ENCODE results near the gene GPR137C.
A peak's percentile ranks its signal among the peaks of the same experiment; 100 is the strongest.

The GPR137C gene

DNA sequence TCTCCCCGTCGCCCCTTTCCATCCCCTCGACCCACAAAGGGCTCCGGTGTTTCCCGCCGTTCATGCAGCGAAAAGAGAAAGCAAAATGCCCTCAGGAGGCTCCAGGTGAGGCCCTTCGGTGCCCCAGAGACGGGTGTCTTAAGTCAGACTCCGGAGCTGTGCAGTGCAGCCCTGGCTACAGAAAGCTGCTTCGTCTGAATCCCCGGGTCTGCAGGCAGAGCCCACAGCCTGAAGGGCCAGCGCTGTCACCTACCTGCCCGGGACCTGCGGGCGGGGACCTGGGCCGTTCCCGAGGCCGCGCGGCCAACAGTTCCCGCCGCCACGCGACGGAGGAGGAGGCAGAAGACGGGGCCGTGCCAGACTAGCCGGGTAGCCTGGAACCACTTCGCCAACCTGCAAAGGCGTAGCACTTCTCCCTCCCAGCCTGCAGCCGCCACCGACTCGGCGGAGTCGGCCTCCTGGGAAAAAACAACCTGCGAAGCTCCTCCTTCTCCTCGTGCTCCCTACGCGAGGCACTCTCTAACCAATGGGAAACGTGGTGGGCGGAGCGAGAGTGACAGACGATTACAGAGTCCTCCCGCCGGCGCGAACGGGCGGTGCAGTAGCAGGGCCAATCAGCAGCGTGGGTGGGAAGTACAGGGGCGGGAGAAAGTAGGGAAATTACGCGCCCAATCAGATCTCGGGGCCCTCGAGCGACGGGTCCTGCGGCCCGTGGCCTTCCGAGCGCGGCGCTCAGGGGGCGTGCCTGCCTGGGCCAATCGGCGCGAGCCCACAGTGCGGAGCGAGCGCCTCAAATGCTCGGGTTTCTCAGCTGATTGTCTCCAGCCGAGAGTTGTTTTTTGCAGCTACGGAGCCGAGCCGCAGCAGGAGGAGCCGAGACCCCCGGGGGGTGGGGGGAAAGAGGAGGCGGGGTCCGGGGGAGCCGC lies at the start of gene GPR137C, which contains the start of gene TXNDC16:
GPR137C (plus strand) TSS at position 774 of the 926 bp plus-strand sequence. CDS start 312 bp downstream, outside the sequence.
TXNDC16 (minus strand) TSS at position 443 of the 926 bp plus-strand sequence. CDS start 8,948 bp downstream, outside the sequence.
- peak; percentile 98 to 99 for DNase-seq (ENCODE audit: extremely low read depth in 1 of 2, low read depth in 1 of 2)

GRCh38 chr14:52513249-52513648 lies 39.4 kb upstream of the GPR137C start:
- no peak for DNase-seq (ENCODE audit: extremely low read depth in 1 of 2, low read depth in 1 of 2)

DNA sequence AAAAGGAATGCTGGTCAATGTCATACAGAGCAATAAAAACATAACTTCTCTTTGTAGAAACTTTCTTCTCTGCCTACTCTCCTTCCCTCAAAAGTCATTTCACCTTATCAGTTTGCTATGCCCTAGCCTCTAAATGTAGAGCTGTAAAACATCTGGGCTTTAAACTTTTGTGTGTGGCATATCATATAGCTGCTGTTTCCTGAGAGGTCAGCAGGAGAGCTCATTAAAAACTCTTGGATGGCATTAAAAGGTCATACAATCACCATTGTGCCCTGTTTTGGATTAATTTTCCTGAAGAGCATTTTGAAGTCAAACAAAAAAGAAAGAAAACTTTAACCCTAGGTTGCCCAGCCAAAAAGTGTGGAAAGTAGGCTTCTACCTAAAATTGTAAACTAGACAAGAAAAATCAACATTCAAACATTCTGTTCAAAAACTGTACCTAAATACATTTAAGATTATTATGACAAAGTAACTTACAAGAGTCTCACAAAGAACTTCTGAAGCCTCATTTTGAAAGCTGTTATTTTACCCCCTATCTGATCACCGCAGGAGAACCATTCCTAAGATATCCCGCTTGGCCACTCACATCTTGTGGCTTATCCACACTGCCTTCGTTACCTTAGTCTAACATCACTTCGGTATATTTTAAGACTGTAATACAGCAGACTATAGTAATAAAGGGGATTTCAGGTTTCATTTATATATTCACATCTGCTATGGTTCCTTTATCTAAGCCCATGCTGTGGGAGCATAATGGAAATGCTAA lies 38.4 kb upstream of the GPR137C start:
- no peak for DNase-seq (ENCODE audit: extremely low read depth in 1 of 2, low read depth in 1 of 2)

DNA sequence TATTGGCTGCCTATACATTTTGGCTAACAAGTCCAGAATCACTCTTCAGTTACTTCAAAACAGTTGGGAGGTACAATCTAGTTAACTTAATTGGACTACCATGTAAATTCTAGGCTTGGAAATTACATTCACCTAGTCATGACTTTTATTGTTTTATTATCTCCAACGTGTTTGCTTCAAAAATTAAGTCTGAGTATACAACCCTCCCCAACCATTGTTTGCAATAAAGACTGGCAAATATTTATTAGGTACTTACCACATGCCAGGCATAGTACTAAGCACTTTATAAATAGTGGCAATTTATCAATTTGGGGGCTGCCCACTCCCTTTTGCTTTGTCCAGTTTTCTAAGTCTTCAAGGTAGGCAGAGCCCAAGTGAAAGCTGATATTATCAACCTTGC lies 30.6 kb upstream of the GPR137C start:
- no peak for DNase-seq (ENCODE audit: extremely low read depth in 1 of 2, low read depth in 1 of 2)

- no peak for DNase-seq (ENCODE audit: extremely low read depth in 1 of 2, low read depth in 1 of 2)
Observed at GRCh38 chr14:52522581-52523345, 29.9 kb upstream of the GPR137C start.

DNA sequence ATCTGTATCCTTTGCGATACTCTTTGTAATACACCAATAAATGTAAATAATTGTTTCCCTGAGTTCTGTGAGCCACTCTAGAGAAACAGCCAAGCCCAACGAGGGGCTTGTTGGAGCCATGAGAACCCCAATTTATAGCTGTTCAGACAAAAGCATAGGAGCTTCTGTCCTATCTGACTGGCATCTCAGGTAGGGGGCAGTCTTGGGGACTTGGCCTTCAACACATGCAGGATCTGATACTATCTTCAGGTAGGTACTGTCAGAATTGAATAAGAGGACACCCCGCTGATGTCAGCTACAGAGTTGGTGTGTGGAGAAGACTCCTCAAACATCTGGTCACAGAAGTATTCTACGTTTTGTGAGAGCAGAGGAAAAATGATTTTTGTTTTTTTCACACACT lies 25.6 kb upstream of the GPR137C start:
- DNase-seq (ENCODE audit: extremely low read depth in 1 of 2, low read depth in 1 of 2) = no peak

DNA sequence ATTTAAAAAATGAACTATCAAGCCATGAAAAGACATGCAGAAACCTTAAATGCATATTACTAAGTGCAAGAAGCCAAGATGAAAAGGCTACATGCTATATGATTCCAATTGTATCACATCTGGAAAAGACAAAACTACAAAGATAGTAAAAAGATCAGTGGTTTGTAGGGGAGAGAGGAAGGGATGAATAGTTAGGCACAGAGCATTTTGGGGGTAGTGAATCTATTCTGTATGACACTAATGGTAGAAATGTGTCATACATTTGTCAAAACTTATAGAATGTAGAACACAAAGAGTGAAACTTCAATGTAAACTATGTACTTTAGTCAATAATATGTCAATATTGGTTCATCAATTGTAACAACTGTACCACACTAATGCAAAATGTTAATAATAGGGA lies 21.2 kb upstream of the GPR137C start:
- DNase-seq (ENCODE audit: extremely low read depth in 1 of 2, low read depth in 1 of 2) = no peak

- DNase-seq (ENCODE audit: extremely low read depth in 1 of 2, low read depth in 1 of 2) = no peak
Observed at GRCh38 chr14:52536269-52536668, 16.4 kb upstream of the GPR137C start.

DNA sequence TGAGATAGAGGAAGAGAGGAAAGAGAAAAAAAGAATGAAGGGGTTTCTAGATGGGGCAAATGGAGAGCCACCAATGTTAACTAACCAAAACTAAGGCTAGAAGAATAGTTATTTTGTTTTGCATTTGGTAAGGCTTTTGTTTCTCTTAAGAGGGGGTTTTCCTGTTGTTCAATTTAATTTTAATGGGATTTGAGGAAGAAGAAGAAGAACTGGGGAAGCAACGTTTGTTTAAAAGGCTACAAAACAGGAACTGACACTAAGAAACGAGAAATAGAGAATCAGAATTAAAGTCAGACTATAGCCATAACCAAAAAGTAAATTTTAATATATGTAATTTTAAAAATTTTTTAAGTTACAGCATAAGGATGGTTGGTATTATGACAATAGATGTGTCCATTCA lies 14.0 kb upstream of the GPR137C start:
- DNase-seq (ENCODE audit: extremely low read depth in 1 of 2, low read depth in 1 of 2) = no peak

DNA sequence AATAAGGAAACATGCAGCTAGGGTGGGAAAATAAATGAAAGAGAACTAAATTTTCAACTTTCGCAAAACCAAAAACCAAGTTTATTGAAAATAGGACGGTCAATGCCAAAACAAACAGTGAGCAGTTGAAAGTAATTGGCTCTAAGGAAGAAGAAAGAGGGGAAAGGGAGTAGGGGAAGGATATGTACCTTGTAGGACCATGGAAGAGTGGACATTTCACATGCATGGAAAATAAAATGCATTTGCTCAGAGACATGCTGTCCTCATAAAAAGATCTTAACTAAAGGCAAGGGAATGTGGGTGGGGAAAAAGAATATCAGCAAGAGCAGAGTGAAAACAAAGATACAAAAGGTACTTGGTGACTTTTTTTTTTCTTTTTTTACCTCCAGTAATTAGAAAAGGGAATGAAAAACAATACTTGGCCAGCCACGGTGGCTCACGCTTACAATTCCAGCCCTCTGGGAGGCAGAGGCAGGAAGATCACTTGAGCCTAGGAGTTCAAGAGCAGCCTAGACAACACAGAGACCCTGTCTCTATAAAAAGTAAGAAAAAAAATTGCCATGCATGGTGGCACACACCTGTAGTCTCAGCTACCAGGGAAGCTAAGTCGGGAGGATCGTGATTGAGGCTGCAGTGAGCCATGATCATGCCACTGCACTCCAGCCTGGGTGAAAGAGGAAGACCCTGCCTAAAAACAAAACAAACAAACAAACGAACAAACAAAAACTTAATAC lies 6.9 kb upstream of the GPR137C start:
- DNase-seq (ENCODE audit: extremely low read depth in 1 of 2, low read depth in 1 of 2) = no peak

GRCh38 chr14:52546318-52546670 lies 6.3 kb upstream of the GPR137C start:
- no peak for DNase-seq (ENCODE audit: extremely low read depth in 1 of 2, low read depth in 1 of 2)

GRCh38 chr14:52547027-52547426 lies 5.6 kb upstream of the GPR137C start:
- no peak for DNase-seq (ENCODE audit: extremely low read depth in 1 of 2, low read depth in 1 of 2)

GRCh38 chr14:52547526-52547925 lies 5.1 kb upstream of the GPR137C start:
- DNase-seq (ENCODE audit: extremely low read depth in 1 of 2, low read depth in 1 of 2) = no peak

DNA sequence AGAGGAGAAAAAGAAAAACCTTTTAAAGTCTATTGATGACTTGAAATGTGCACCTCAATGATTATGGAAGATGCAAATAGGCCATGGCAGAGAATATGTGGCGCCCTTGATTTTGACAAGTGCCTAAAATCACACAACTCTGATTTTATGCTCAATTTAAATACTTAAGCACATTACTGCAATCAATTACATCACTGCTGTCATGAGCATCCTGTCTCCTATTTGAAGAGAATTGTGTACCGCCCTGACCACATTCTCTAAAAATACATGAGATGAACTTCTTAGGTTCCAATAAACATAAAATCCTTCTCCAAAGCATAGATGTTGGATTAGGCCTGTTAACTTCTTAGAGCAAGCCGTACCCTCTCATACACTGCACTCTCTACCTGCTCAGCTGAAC lies 2.0 kb upstream of the GPR137C start:
- DNase-seq (ENCODE audit: extremely low read depth in 1 of 2, low read depth in 1 of 2) = no peak

- no peak for DNase-seq (ENCODE audit: extremely low read depth in 1 of 2, low read depth in 1 of 2)
Observed at GRCh38 chr14:52551205-52551604, 1.4 kb upstream of the GPR137C start.

DNA sequence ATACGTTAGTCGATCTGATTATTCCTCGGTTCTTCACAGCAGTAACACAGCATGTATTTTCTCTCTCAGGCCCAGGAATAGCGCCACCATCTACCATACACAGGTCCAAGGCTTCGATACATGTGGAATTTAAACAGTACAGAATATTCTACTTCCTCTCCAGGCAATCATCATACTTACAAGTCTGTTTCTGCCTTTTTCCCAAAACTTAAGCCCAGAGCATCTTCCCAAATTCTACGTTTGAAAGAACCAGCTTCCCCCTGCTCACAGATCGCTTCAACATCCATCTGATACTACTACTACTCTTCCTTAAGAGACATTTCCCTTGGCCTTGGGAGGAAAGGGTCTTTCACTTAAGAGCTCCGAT lies 957 bp upstream of the GPR137C start:
- DNase-seq (ENCODE audit: extremely low read depth in 1 of 2, low read depth in 1 of 2) = no peak

DNA sequence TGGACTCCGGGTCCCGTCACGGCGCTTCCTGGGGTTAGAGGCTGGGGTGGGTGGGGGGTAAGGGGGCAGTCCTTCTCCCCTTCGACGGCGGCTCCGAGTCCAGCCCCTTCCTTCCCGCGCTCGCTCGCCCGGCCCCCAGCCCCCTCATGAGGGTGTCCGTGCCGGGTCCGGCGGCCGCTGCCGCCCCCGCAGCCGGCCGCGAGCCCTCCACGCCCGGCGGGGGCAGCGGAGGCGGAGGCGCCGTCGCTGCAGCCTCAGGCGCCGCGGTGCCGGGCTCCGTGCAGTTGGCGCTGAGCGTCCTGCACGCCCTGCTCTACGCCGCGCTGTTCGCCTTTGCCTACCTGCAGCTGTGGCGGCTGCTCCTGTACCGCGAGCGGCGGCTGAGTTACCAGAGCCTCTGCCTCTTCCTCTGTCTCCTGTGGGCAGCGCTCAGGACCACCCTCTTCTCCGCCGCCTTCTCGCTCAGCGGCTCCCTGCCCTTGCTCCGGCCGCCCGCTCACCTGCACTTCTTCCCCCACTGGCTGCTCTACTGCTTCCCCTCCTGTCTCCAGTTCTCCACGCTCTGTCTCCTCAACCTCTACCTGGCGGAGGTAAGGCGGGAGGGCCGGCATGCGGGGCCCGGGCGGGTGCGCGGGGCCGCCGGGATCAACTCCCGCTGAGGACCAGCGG lies 500 bp downstream of the GPR137C start:
- DNase-seq (ENCODE audit: extremely low read depth in 1 of 2, low read depth in 1 of 2) = peak in 1 of 2 donors; percentile 22

- peak; percentile 67 to 74 for DNase-seq (ENCODE audit: extremely low read depth in 1 of 2, low read depth in 1 of 2)
Observed at GRCh38 chr14:52553671-52554575, 1.3 kb downstream of the GPR137C start.

DNA sequence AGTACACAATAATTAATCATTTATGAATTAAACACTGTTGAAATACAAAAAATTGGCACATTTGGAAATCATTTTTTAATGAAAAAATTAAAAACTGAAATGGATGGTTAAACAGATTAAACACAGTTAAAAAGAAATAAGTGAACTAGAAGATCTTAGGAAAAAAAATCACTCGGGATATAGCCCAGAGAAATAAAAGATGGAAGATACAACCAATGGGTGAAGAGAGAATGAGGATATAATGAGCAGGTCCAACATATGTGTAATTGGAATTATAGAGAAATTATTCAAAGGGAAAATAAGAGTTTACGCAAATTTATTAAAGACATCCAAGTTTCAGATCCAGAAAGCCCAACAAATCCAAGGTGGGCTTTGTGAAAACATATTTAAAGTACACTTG lies 6.1 kb downstream of the GPR137C start:
- DNase-seq (ENCODE audit: extremely low read depth in 1 of 2, low read depth in 1 of 2) = no peak

Measured in activated CD8-positive, alpha-beta memory T cell treated with anti-CD3 and anti-CD28 coated beads for 1 hour (primary cell).